Activated CD4-positive, alpha-beta T cell treated with anti-CD3 and anti-CD28 coated beads for 4 hours (primary cell): ENCODE measurements around the gene TBCB.
"Not testable (repeated sequence)": the region's sequence is repeated elsewhere in the genome, so short reads cannot be mapped to it uniquely, and the experiment has no call there.

Experiments used
- DNase-seq, 2 donors: peaks; one replicate each; pipeline ENCODE4 v3.0.0-alpha.2; 2020

Gene TBCB

GRCh38 chr19:36139473-36140303 is 24.4 kb downstream of the TBCB start, which contains the start of gene CAPNS1:
TSS of gene CAPNS1 (plus strand) at chr19:36140066. CDS start at chr19:36141012, 946 bp downstream.
- peak; percentile 86 to 91 for DNase-seq

DNA sequence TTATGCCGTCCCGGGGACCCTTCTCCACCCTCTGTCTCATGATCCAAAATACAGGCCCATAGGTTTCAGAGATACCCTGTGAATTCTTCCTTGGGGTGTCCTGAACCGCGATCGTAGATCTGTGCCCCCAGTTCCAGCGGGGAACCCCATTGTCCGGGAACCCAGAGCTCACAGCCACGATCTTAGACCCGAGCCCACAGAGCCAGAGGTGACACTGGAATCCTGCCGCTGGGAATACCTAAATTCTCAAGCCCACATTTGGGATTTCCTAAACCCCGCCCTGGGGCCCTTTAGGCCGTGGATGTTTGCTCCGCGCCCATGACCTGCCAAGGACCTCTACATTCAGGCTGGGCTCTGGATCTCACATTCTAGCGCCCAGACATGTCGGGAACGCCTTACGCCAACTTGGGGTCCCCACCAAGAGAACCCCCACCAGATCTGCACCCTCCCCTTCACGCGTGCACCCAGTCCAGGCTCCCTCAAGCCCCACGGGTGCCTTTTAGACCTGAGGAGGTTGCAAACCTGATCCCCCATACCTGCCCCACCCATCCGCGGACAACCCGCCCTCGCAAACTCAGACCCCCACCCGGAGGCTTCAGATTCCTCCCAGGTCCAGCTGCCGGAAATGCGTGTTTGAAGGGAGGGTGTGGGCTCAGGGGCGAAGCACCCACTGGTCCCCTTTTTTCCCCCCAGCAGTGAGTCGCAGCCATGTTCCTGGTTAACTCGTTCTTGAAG is 25.2 kb downstream of the TBCB start:
- peak in 1 of 2 donors; percentile 25 for DNase-seq

- DNase-seq: peak; percentile 89 to 95
Measured at GRCh38 chr19:36141039-36141927, 26.0 kb downstream of the TBCB start.

- no peak for DNase-seq
Measured at GRCh38 chr19:36142046-36142445, 26.8 kb downstream of the TBCB start.

DNA sequence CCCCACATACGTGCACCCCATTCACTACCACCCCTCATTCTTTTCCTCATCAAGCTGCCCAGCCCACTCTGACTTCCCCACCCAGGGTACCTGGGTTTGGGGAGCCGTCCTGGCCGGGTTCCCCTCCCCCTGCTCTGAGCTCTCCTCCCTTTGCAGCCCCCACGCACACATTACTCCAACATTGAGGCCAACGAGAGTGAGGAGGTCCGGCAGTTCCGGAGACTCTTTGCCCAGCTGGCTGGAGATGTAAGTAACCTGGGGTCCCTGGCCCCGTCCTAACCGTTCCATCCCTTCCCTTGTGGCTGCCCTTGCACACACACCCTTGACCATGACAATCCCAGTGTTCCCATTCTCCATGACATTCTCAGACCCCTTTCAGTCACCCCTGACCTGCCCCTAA is 27.2 kb downstream of the TBCB start:
- no peak for DNase-seq

GRCh38 chr19:36144624-36145023 is 29.4 kb downstream of the TBCB start:
- DNase-seq: no peak

- no peak for DNase-seq
Measured at GRCh38 chr19:36149673-36150406, 34.6 kb downstream of the TBCB start.

DNA sequence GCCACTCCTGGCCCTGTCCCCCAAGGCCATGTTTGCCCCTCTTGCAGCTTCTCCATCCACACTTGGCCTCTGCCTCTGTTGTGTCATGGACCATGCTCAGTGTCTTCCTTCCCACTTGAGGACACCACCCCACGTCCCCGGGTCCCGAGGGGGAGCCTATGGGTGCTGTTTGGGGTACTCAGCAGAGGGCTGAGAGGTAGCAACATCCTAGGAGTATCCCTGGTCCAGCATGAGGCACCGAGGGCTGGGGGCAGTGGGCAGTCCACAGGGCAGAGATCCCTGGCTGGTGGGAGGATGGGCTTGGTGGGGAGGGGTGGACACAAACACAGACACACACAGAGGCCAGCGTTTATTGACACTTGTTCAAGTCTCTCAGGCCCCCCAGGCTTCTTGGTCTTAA is 35.3 kb downstream of the TBCB start:
- DNase-seq: no peak

DNA sequence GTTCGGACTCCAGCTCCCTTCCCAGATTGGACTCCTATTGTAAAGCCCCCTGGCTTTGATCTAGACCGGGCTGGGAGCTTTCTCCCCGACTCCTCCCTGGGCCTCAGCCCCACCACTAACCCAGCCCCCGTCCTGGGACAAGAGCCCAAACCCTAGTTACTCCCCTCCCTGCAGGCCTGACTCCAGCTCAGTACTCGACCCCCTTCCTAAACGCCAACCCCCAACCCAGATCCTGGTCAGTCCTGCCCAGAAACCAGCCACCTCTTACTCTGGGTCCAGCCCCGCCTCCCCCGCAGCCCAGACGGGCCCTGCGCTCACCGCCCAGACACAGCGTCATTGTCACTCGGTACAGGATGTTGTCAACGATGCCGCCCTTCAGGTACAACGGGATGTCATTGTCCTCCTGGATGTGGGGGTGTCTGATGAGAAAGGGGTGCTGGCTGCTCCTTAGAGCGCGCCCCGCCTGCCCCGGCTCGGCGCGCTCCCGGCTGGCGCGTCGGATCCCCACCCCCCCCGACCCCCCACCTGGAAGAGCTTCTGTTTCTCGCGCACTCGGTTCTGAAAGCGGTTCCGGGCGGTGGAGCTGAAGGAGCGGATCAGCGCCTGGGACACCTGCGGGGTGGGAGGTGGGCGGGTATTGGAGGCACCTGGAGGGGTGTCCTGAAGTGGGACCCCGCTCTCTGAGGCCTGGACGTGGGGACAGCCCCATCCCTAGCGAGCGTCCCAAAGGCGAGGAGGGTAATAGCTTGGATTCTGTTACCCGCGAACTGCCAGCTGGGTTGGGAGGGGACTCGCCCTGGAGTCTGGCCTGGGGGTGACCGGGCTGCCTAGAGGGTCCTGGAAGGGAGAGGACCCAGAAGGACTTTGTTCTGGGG is 36.1 kb downstream of the TBCB start:
- no peak for DNase-seq

DNA sequence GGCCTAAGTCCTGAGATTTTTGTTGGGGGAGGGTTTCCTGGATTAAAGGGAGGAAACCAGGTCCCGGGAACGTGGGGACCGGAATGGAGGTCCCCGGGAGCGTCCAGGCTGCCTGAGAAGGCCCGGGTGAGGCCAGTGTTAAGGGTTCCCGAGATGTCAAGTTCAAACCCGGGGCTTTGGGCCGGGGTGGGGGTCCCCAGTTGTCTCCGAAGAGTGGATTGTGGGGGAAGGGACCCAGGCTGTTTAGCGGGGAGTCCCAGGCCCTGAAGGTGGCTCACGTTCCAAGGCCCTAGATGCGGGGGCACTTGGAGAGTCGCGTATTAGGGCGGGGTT is 36.7 kb downstream of the TBCB start:
- no peak for DNase-seq

GRCh38 chr19:36152352-36153091 is 37.3 kb downstream of the TBCB start, which contains the start of gene COX7A1:
TSS of gene COX7A1 (minus strand) at chr19:36152447. CDS start at chr19:36152407, 40 bp downstream.
- DNase-seq: no peak

- no peak for DNase-seq
Measured at GRCh38 chr19:36153126-36153525, 37.9 kb downstream of the TBCB start.

GRCh38 chr19:36160821-36161596 is 45.7 kb downstream of the TBCB start:
- no peak for DNase-seq

GRCh38 chr19:36163813-36164212 is 48.5 kb downstream of the TBCB start:
- DNase-seq: no peak

- DNase-seq: no peak
Measured at GRCh38 chr19:36169084-36169760, 54.0 kb downstream of the TBCB start.

GRCh38 chr19:36172852-36173251 is 57.6 kb downstream of the TBCB start:
- no peak for DNase-seq

DNA sequence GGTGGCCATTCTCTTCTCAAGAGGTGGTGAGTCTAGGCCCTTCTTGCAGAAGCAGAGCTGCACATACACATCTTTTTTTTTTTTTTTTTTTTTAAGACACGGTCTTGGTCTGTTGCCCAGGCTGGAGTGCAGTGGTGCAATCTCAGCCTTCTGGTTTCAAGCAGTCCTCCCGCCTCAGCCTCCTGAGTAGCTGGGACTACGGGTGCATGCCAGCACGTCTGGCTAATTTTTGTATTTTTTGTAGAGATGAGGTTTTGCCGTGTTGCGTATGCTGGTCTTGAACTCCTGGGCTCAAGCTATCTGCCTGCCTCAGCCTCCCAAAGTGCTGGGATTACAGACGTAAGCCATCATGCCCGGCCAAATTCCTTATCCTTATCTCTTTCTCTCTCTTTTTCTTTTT is 58.6 kb downstream of the TBCB start:
- not testable (repeated sequence) for DNase-seq
